Posterior vena cava (tissue), 2 donors: ENCODE data around the gene GNB1. TPM values are rescaled to one million over a fixed set of nuclear protein-coding genes. Genes with fewer than 3 reads are reported as not detected.
"Not testable (repeated sequence)": the region's sequence is repeated elsewhere in the genome, so short reads cannot be mapped to it uniquely, and the experiment has no call there.

ENCODE experiments used
- DNase-seq: peaks from one replicate; pipeline ENCODE4 v3.0.0-alpha.2; 2020; ENCODE audit warnings: low spot score
- intact Hi-C, 2 donors: fragments of 100-400 bp; cut with DNase I; formaldehyde crosslinking; loops; one replicate each; pipeline versions ENCODE4 v1.14.1 to v1.14.2; 2022 to 2023
- total RNA-seq, 2 donors: library from RNA; stranded (reverse); fragmentation: NEBNext Ultra II Directional; extraction: Animal tissue kit (Norgen Biotek cat#: 25700); gene quantifications; one replicate each; pipeline ENCODE4 v1.2.1, GENCODE V29; 2021
- donor health status: DM: yes; HTN: yes; CAD: no.
- donor health status: DM: yes; HTN: yes; CAD: no.

GNB1 gene
- total RNA-seq, 2 donors from 2014 or later = 318 to 379 TPM

GRCh38 chr1:1761504-1762376 lies 129.1 kb downstream of the GNB1 start:
- no peak for DNase-seq
- intact Hi-C loops = no loop called here

- intact Hi-C loops = no loop called here
- no peak for DNase-seq
Observed at GRCh38 chr1:1760715-1761114, 130.2 kb downstream of the GNB1 start.

GRCh38 chr1:1760345-1760650 lies 130.6 kb downstream of the GNB1 start:
- intact Hi-C loops = no loop called here
- no peak for DNase-seq

- intact Hi-C loops = no loop called here
- DNase-seq = no peak
Observed at GRCh38 chr1:1759456-1760344, 131.2 kb downstream of the GNB1 start.

- no peak for DNase-seq
- intact Hi-C loops = no loop called here
Observed at GRCh38 chr1:1758692-1759455, 132.0 kb downstream of the GNB1 start.

GRCh38 chr1:1758059-1758621 lies 132.7 kb downstream of the GNB1 start:
- intact Hi-C loops = no loop called here
- peak; percentile 80 for DNase-seq

GRCh38 chr1:1757422-1758058 lies 133.3 kb downstream of the GNB1 start:
- intact Hi-C loops = no loop called here
- DNase-seq = peak; percentile 73

- intact Hi-C loops = no loop called here
- DNase-seq = no peak
Observed at GRCh38 chr1:1756661-1757421, 134.0 kb downstream of the GNB1 start.

GRCh38 chr1:1755852-1756251 lies 135.0 kb downstream of the GNB1 start:
- intact Hi-C loops = no loop called here
- no peak for DNase-seq

GRCh38 chr1:1755426-1755825 lies 135.5 kb downstream of the GNB1 start:
- intact Hi-C loops = no loop called here
- no peak for DNase-seq

- DNase-seq = peak; percentile 78
- intact Hi-C loops = no loop called here
Observed at GRCh38 chr1:1754051-1754815, 136.7 kb downstream of the GNB1 start.

- DNase-seq = no peak
- intact Hi-C loops = no loop called here
Observed at GRCh38 chr1:1753607-1754005, 137.3 kb downstream of the GNB1 start.

GRCh38 chr1:1752636-1753606 lies 138.0 kb downstream of the GNB1 start:
- DNase-seq = peak; percentile 78
- intact Hi-C loops = no loop called here

GRCh38 chr1:1752190-1752589 lies 138.7 kb downstream of the GNB1 start:
- DNase-seq = no peak
- intact Hi-C loops = no loop called here

- intact Hi-C loops, DNase-seq: not testable (repeated sequence)
Observed at GRCh38 chr1:1749941-1750340, 140.9 kb downstream of the GNB1 start.

GRCh38 chr1:1748686-1749321 lies 142.1 kb downstream of the GNB1 start:
- intact Hi-C loops = no loop called here
- no peak for DNase-seq
